GM18499 (cell line): Measurements from ENCODE around the gene SELE.
"Not testable (repeated sequence)": the region's sequence is repeated elsewhere in the genome, so short reads cannot be mapped to it uniquely, and the experiment has no call there.

Experiments
- ATAC-seq: cut with Tn5 transposase; IDR thresholded peaks from one replicate; pipeline ENCODE4 v1.9.1; 2021; ENCODE audit warnings: moderate number of reproducible peaks; ENCODE audit not compliant: insufficient read depth, unreplicated experiment

Gene SELE

GRCh38 chr1:169725930-169726329 is 7.9 kb downstream of the SELE start:
- no peak for ATAC-seq

GRCh38 chr1:169724168-169724567 is 9.7 kb downstream of the SELE start:
- ATAC-seq, result no peak

- no peak for ATAC-seq
Measured at GRCh38 chr1:169723763-169724162, 10.1 kb downstream of the SELE start.

- no peak for ATAC-seq
Measured at GRCh38 chr1:169722779-169723178, 11.1 kb downstream of the SELE start.

- not testable (repeated sequence) for ATAC-seq
Measured at GRCh38 chr1:169715100-169715499, 18.8 kb downstream of the SELE start.

GRCh38 chr1:169713090-169713489 is 20.8 kb downstream of the SELE start:
- ATAC-seq, result not testable (repeated sequence)

GRCh38 chr1:169712309-169712631 is 21.6 kb downstream of the SELE start:
- no peak for ATAC-seq

GRCh38 chr1:169711469-169712308 is 22.2 kb downstream of the SELE start, which contains the start of gene SELL:
SELL (minus strand) TSS chr1:169711620; CDS start chr1:169711498, 122 bp downstream.
- ATAC-seq, result peak; percentile 59

GRCh38 chr1:169708647-169709046 is 25.2 kb downstream of the SELE start:
- ATAC-seq, result no peak

- ATAC-seq, result no peak
Measured at GRCh38 chr1:169707912-169708604, 25.8 kb downstream of the SELE start.

GRCh38 chr1:169704797-169705196 is 29.1 kb downstream of the SELE start:
- ATAC-seq, result no peak

- ATAC-seq, result no peak
Measured at GRCh38 chr1:169701261-169702005, 32.4 kb downstream of the SELE start.

GRCh38 chr1:169699707-169700106 is 34.2 kb downstream of the SELE start:
- no peak for ATAC-seq

GRCh38 chr1:169698976-169699375 is 34.9 kb downstream of the SELE start:
- ATAC-seq, result no peak

- ATAC-seq, result peak; percentile 38
Measured at GRCh38 chr1:169697755-169698154, 36.1 kb downstream of the SELE start.

GRCh38 chr1:169696273-169697100 is 37.4 kb downstream of the SELE start:
- no peak for ATAC-seq

- ATAC-seq, result no peak
Measured at GRCh38 chr1:169694304-169695075, 39.4 kb downstream of the SELE start.

- no peak for ATAC-seq
Measured at GRCh38 chr1:169692756-169693460, 41.0 kb downstream of the SELE start.

GRCh38 chr1:169690489-169690888 is 43.4 kb downstream of the SELE start:
- ATAC-seq, result no peak
